ENCODE results near the gene HOXD12. TPM values are rescaled to one million over a fixed set of nuclear protein-coding genes. Genes with fewer than 3 reads are reported as not detected.

The HOXD12 gene
- total and polyA plus RNA-seq, 5 experiments from 2014 or later, result not detected

Small RNA genes lying within 50 kb of the gene (microRNA-seq; reads per million reads assigned to microRNA genes)
- 2.4 reads per million for gene MIR10B (ENCODE audit: borderline microRNAs expressed)

Other genes starting within 250 kb of the HOXD12 start
- 10 to 100 TPM; 28.1 to 29.3 TPM for gene LNPK, start 97.5 kb upstream of the HOXD12 start, total RNA-seq
- gene LNPK, start 97.5 kb upstream of the HOXD12 start, polyA plus RNA-seq, result 10 to 100 TPM; 12.1 to 19.5 (median 13.5) TPM
- not detected for gene EVX2, start 15.8 kb upstream of the HOXD12 start, total RNA-seq
- not detected for gene EVX2, start 15.8 kb upstream of the HOXD12 start, polyA plus RNA-seq
- gene HOXD13, start 7.1 kb upstream of the HOXD12 start, total RNA-seq, result not detected
- gene HOXD13, start 7.1 kb upstream of the HOXD12 start, polyA plus RNA-seq, result not detected
- not detected for gene HOXD11, start 7.5 kb downstream of the HOXD12 start, total RNA-seq
- not detected for gene HOXD11, start 7.5 kb downstream of the HOXD12 start, polyA plus RNA-seq
- gene HOXD10, start 17.0 kb downstream of the HOXD12 start, total RNA-seq, result not detected
- gene HOXD10, start 17.0 kb downstream of the HOXD12 start, polyA plus RNA-seq, result not detected
- not detected for gene HOXD9, start 22.9 kb downstream of the HOXD12 start, total RNA-seq
- gene HOXD9, start 22.9 kb downstream of the HOXD12 start, polyA plus RNA-seq, result not detected
- gene HOXD8, start 29.9 kb downstream of the HOXD12 start, total RNA-seq, result not detected
- not detected for gene HOXD8, start 29.9 kb downstream of the HOXD12 start, polyA plus RNA-seq
- not detected for gene HOXD4, start 51.8 kb downstream of the HOXD12 start, total RNA-seq
- gene HOXD4, start 51.8 kb downstream of the HOXD12 start, polyA plus RNA-seq, result not detected
- not detected for gene HOXD3, start 57.5 kb downstream of the HOXD12 start, total RNA-seq
- gene HOXD3, start 57.5 kb downstream of the HOXD12 start, polyA plus RNA-seq, result not detected
- gene HOXD1, start 88.9 kb downstream of the HOXD12 start, total RNA-seq, result not detected
- not detected for gene HOXD1, start 88.9 kb downstream of the HOXD12 start, polyA plus RNA-seq
- 10 to 100 TPM in 1 of 2 experiments, 1 to 10 TPM in 1; 8.3 to 11.3 TPM for gene MTX2, start 169.6 kb downstream of the HOXD12 start, total RNA-seq
- gene MTX2, start 169.6 kb downstream of the HOXD12 start, polyA plus RNA-seq, result 10 to 100 TPM; 16.5 to 20.0 (median 19.2) TPM

All from naive thymus-derived CD8-positive, alpha-beta T cell (primary cell).